NCI-H187 (cell line): ENCODE measurements around the gene BCAS4.

ENCODE experiments used
- DNase-seq, 2 experiments: peaks; one replicate each; lab custom pipeline; 2025; lab: John Stamatoyannopoulos, UW

The BCAS4 gene

GRCh38 chr20:50821994-50822393, 27.1 kb downstream of the BCAS4 start:
- DNase-seq = no peak

- no peak for DNase-seq
Observed at GRCh38 chr20:50823319-50823718, 28.5 kb downstream of the BCAS4 start.

GRCh38 chr20:50824137-50824536, 29.3 kb downstream of the BCAS4 start:
- no peak for DNase-seq

- DNase-seq = no peak
Observed at GRCh38 chr20:50826121-50826520, 31.3 kb downstream of the BCAS4 start.

- DNase-seq = no peak
Observed at GRCh38 chr20:50828363-50829136, 33.7 kb downstream of the BCAS4 start.

GRCh38 chr20:50831622-50832021, 36.8 kb downstream of the BCAS4 start:
- no peak for DNase-seq

- DNase-seq = no peak
Observed at GRCh38 chr20:50834599-50835005, 39.7 kb downstream of the BCAS4 start.

- DNase-seq = no peak
Observed at GRCh38 chr20:50837532-50838321, 42.9 kb downstream of the BCAS4 start.

GRCh38 chr20:50838322-50838625, 43.4 kb downstream of the BCAS4 start:
- no peak for DNase-seq

- no peak for DNase-seq
Observed at GRCh38 chr20:50838707-50839385, 44.0 kb downstream of the BCAS4 start.

- DNase-seq = no peak
Observed at GRCh38 chr20:50842821-50843220, 48.0 kb downstream of the BCAS4 start.

- DNase-seq = no peak
Observed at GRCh38 chr20:50843331-50844276, 48.7 kb downstream of the BCAS4 start.

- no peak for DNase-seq
Observed at GRCh38 chr20:50844430-50845100, 49.7 kb downstream of the BCAS4 start.

GRCh38 chr20:50845566-50846215, 50.8 kb downstream of the BCAS4 start:
- no peak for DNase-seq

GRCh38 chr20:50848341-50848808, 53.5 kb downstream of the BCAS4 start:
- DNase-seq = no peak

GRCh38 chr20:50848846-50849673, 54.2 kb downstream of the BCAS4 start:
- DNase-seq = no peak

- no peak for DNase-seq
Observed at GRCh38 chr20:50850721-50851286, 55.9 kb downstream of the BCAS4 start.

GRCh38 chr20:50852085-50852484, 57.2 kb downstream of the BCAS4 start:
- no peak for DNase-seq

GRCh38 chr20:50854506-50855249, 59.8 kb downstream of the BCAS4 start:
- DNase-seq = no peak
